Loucy (cell line): ENCODE data around the gene RXRA.

Experiments
- H2AFZ ChIP-seq: fragments of 200-600 bp; sonication (generic); 2 replicates; pipeline ENCODE4 v1.6.0; 2016; ENCODE audit warnings: antibody characterized with exemption, mild to moderate bottlenecking, low read length, moderate library complexity
- H3F3A ChIP-seq: fragments of 200-600 bp; 2 replicates; pipeline ENCODE4 v1.6.0; 2016; ENCODE audit warnings: antibody characterized with exemption, low read depth, mild to moderate bottlenecking
- H3K27me3 ChIP-seq: fragments of 200-600 bp; sonication (generic); 2 replicates; pipeline ENCODE4 v1.6.1; 2014; ENCODE audit warnings: low read length, mild to moderate bottlenecking; ENCODE audit not compliant: insufficient read depth, poor library complexity, severe bottlenecking
- H3K36me3 ChIP-seq: fragments of 200-600 bp; sonication (generic); 2 replicates; pipeline ENCODE4 v1.6.1; 2016; ENCODE audit warnings: low read length; ENCODE audit not compliant: insufficient read depth
- H3K4me1 ChIP-seq: fragments of 200-600 bp; sonication (generic); 2 replicates; pipeline ENCODE4 v1.5.1; 2014; ENCODE audit warnings: low read length, mild to moderate bottlenecking; ENCODE audit not compliant: insufficient read depth, poor library complexity, severe bottlenecking
- H3K4me2 ChIP-seq: fragments of 200-600 bp; sonication (generic); 2 replicates; pipeline ENCODE4 v1.6.0; 2014; ENCODE audit warnings: antibody characterized with exemption, low read length, low read depth, mild to moderate bottlenecking; ENCODE audit not compliant: poor library complexity, severe bottlenecking
- H3K4me3 ChIP-seq: fragments of 200-600 bp; sonication (generic); 2 replicates; pipeline ENCODE4 v1.5.1; 2014; ENCODE audit warnings: low read length, mild to moderate bottlenecking, mixed read lengths; ENCODE audit not compliant: poor library complexity, severe bottlenecking
- H3K79me2 ChIP-seq: fragments of 200-600 bp; sonication (generic); 2 replicates; pipeline ENCODE4 v1.6.1; 2014; ENCODE audit warnings: low read length; ENCODE audit not compliant: insufficient read depth
- H3K9ac ChIP-seq: fragments of 200-600 bp; sonication (generic); 2 replicates; pipeline ENCODE4 v1.6.0; 2014; ENCODE audit warnings: mild to moderate bottlenecking, low read depth, low read length, moderate library complexity; ENCODE audit not compliant: poor library complexity, severe bottlenecking
- H3K9me2 ChIP-seq: fragments of 200-600 bp; sonication (generic); replicated peaks from 2 replicates; pipeline ENCODE4 v1.6.1; 2016; ENCODE audit warnings: low read depth, low read length, mixed read lengths
- H3K9me3 ChIP-seq: fragments of 200-600 bp; sonication (generic); 2 replicates; pipeline ENCODE4 v1.6.1; 2014; ENCODE audit warnings: mild to moderate bottlenecking, antibody characterized with exemption, low read length, low read depth; ENCODE audit not compliant: insufficient read depth
- H4K20me1 ChIP-seq: fragments of 200-600 bp; sonication (generic); 2 replicates; pipeline ENCODE4 v1.6.0; 2014; ENCODE audit warnings: antibody characterized with exemption, low read length, mild to moderate bottlenecking; ENCODE audit not compliant: insufficient read depth, poor library complexity, severe bottlenecking
- CTCF ChIP-seq: fragments of 200-600 bp; sonication (generic); conservative IDR thresholded peaks from 2 replicates; pipeline ENCODE4 v1.5.1; 2014; ENCODE audit warnings: mild to moderate bottlenecking, antibody characterized with exemption, low read length
- EZH2phosphoT487 ChIP-seq: fragments of 200-600 bp; IDR thresholded peaks from 2 replicates; pipeline ENCODE4 v1.6.1; 2018; ENCODE audit warnings: antibody characterized with exemption, mild to moderate bottlenecking, moderate library complexity, borderline replicate concordance

The RXRA gene

DNA sequence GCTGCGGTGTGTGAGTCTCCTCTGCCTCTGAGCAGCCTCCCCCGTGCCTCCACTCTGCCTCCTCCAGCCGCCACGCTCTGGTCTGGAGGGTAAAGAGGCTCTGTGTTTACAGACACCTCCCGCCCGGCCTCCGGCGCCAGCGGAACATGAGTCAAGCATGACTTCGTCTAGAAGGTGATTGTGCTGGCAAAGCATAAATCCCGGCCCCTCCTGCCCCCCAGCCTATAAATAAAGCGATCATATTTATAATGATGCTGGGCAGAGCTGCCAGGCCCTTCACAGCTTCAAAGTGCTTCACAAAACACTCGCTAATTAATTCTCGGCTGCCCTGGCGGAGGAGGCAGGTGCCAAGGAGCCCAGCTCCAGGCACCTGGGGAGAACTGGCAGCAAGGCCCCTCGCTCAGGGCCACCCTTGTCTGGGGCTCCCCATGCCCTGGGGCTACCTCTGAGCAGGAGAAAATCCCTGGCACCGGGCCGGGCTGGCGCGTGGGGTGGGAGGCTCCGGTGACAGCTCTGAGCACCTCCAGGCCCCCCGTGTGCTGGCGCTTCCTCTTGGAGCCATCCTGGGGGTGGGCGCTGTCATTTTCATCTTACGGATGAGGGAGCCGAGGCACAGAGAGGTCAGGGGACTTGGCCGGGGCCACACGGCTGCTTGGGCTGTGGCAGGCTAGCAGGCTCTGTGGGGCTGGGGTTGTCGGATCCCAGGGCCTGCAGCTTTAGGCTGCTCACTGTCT is 87.8 kb downstream of the RXRA start:
- no peak overlapping the region for H3K4me2 ChIP-seq
- H3K4me3 ChIP-seq: no peak overlapping the region
- TF ChIP-seq CTCF: no peak
- no peak for TF ChIP-seq EZH2phosphoT487

DNA sequence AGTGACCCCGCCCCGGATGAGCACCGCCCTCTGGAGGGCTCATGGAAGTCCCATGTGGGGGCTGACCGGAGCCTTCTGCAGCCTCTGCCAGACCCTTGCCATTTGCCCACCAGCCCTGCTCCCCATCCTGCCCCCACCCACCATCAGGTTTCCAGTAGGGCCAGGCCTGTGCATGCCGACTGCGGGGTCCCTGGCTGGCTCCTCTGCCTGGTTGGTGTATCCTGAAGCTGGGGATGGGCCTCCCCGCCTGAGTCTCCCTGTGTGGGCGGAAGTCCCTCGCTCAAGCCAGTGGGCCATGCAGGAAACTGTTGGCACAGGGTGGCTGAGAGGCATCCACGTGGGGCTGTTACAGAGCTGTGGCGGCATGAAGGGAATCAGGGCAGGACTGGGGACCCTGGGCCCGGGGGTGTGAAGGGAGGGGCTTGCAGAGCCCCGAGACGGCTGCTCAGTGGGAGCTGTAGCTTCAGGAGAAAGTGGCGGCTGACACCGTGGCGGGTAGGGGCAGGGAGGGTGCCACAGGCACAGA is 88.7 kb downstream of the RXRA start:
- Histone ChIP-seq H3K4me2 (no peak overlapping the region), H3K4me1 (no peaks in the 10 kb centered on the region)

More for the DNA sequence above, 87.8 kb downstream of the RXRA start:
- Histone ChIP-seq H3K36me3 (peaks cover 80% of the 10 kb centered on the region; the same call in 1 of the 2 replicates), H3K27me3 (no peaks in the 10 kb centered on the region), H3K79me2 (peaks cover 55% of the 10 kb centered on the region), H3K4me1 (no peaks in the 10 kb centered on the region), H3K9ac (no peak overlapping the region), H3K9me2 (no peaks in the 10 kb centered on the region), H3K9me3 (no peaks in the 10 kb centered on the region), H2AFZ (no peak overlapping the region), H3F3A (no peaks in the 10 kb centered on the region), H4K20me1 (peaks cover 46% of the 10 kb centered on the region)

GRCh38 chr9:134416385-134417015 is 90.2 kb downstream of the RXRA start:
- no peak overlapping the region for H3K9ac ChIP-seq
- H3K36me3 ChIP-seq: peaks cover 80% of the 10 kb centered on the region; the same call in 1 of the 2 replicates
- H3K27me3 ChIP-seq: no peaks in the 10 kb centered on the region
- no peak overlapping the region for H3K4me2 ChIP-seq
- no peaks in the 10 kb centered on the region for H3K9me2 ChIP-seq
- no peak overlapping the region for H2AFZ ChIP-seq
- H3K9me3 ChIP-seq: no peaks in the 10 kb centered on the region
- H3F3A ChIP-seq: no peaks in the 10 kb centered on the region
- peaks cover 31% of the 10 kb centered on the region; the same call in 1 of the 2 replicates for H3K79me2 ChIP-seq
- H3K4me3 ChIP-seq: no peak overlapping the region
- H3K4me1 ChIP-seq: no peaks in the 10 kb centered on the region
- TF ChIP-seq CTCF (no peak), EZH2phosphoT487 (no peak)
- H4K20me1 ChIP-seq: peaks cover 24% of the 10 kb centered on the region

More for the DNA sequence above, 88.7 kb downstream of the RXRA start:
- no peaks in the 10 kb centered on the region for H3K9me3 ChIP-seq
- TF ChIP-seq CTCF (no peak), EZH2phosphoT487 (no peak)
- H3K4me3 ChIP-seq: no peak overlapping the region
- no peaks in the 10 kb centered on the region for H3K9me2 ChIP-seq
- H3K79me2 ChIP-seq: peaks cover 46% of the 10 kb centered on the region
- no peak overlapping the region for H3K9ac ChIP-seq
- H4K20me1 ChIP-seq: peaks cover 37% of the 10 kb centered on the region
- H3K36me3 ChIP-seq: peaks cover 80% of the 10 kb centered on the region; the same call in 1 of the 2 replicates
- no peaks in the 10 kb centered on the region for H3K27me3 ChIP-seq
- H3F3A ChIP-seq: no peaks in the 10 kb centered on the region
- H2AFZ ChIP-seq: no peak overlapping the region
